MCF 10A (cell line): ENCODE results near the gene FAM227A. TPM values are rescaled to one million over a fixed set of nuclear protein-coding genes. Genes with fewer than 3 reads are reported as not detected.

Experiments used
- BruUV-seq: library from RNA; stranded (reverse); fragments of 400-500 nt; replicated peaks from 2 replicates; lab custom pipeline; 2021; lab: Mats Ljungman, UMichigan
- CTCF ChIA-PET: fragments of 300-600 bp; sonication (Branson Sonifier 250); formaldehyde crosslinking; extraction: SDS; loops from one replicate; lab custom pipeline; 2021; ENCODE audit warnings: antibody characterized with exemption, inconsistent platforms; lab: Yijun Ruan, JAX
- POLR2A ChIA-PET: fragments of 300-600, 350-650 bp; sonication (Branson Sonifier 250); formaldehyde crosslinking; extraction: SDS; loops from one replicate; lab custom pipeline; 2020; ENCODE audit warnings: antibody characterized with exemption, inconsistent platforms; lab: Yijun Ruan, JAX
- DNase-seq: peaks from one replicate; pipeline ENCODE4 v3.0.0-alpha.2; 2018; ENCODE audit not compliant: unreplicated experiment
- H3K27ac Mint-ChIP-seq: one replicate; pipeline ENCODE4 v1.8.0; 2022; ENCODE audit warnings: mild to moderate bottlenecking, low read depth, mixed read lengths; ENCODE audit not compliant: unreplicated experiment
- H3K27me3 Mint-ChIP-seq: one replicate; pipeline ENCODE4 v1.8.0; 2022; ENCODE audit warnings: mixed read lengths; ENCODE audit not compliant: insufficient read depth, unreplicated experiment
- H3K36me3 Mint-ChIP-seq: one replicate; pipeline ENCODE4 v1.8.0; 2022; ENCODE audit warnings: mild to moderate bottlenecking, moderate library complexity, mixed read lengths; ENCODE audit not compliant: insufficient read depth, unreplicated experiment
- H3K4me1 Mint-ChIP-seq: one replicate; pipeline ENCODE4 v1.8.0; 2022; ENCODE audit warnings: mixed read lengths; ENCODE audit not compliant: insufficient read depth, unreplicated experiment
- H3K4me3 Mint-ChIP-seq: one replicate; pipeline ENCODE4 v1.8.0; 2022; ENCODE audit warnings: mild to moderate bottlenecking, moderate library complexity, mixed read lengths; ENCODE audit not compliant: unreplicated experiment
- H3K9me3 Mint-ChIP-seq: one replicate; pipeline ENCODE4 v1.8.0; 2022; ENCODE audit warnings: mixed read lengths; ENCODE audit not compliant: unreplicated experiment
- intact Hi-C: fragments of 100-400 bp; cut with micrococcal nuclease; formaldehyde crosslinking; loops from 2 replicates; pipeline ENCODE4 v1.14.1; 2022
- total RNA-seq: library from RNA; stranded (reverse); gene quantifications from 2 replicates; pipeline ENCODE4 v1.2.3, GENCODE V29; 2022
- TF ChIP-seq, protein P1 (sequence below): fragments of 200-600 bp; IDR thresholded peaks from one replicate; pipeline ENCODE4 v1.8.0; 2022; ENCODE audit warnings: antibody characterized with exemption, mild to moderate bottlenecking; ENCODE audit not compliant: unreplicated experiment

FAM227A gene
- total RNA-seq, 1 experiment from 2014 or later, result 2.3 TPM

- Mint-ChIP-seq H3K36me3 (peaks cover 85% of the 10 kb centered on the region), H3K4me1 (peaks cover 5% of the 10 kb centered on the region), H3K27ac (no peak overlapping the region), H3K9me3 (no peaks in the 10 kb centered on the region), H3K27me3 (no peaks in the 10 kb centered on the region), H3K4me3 (no peak overlapping the region)
- TF ChIP-seq, protein P1, sequence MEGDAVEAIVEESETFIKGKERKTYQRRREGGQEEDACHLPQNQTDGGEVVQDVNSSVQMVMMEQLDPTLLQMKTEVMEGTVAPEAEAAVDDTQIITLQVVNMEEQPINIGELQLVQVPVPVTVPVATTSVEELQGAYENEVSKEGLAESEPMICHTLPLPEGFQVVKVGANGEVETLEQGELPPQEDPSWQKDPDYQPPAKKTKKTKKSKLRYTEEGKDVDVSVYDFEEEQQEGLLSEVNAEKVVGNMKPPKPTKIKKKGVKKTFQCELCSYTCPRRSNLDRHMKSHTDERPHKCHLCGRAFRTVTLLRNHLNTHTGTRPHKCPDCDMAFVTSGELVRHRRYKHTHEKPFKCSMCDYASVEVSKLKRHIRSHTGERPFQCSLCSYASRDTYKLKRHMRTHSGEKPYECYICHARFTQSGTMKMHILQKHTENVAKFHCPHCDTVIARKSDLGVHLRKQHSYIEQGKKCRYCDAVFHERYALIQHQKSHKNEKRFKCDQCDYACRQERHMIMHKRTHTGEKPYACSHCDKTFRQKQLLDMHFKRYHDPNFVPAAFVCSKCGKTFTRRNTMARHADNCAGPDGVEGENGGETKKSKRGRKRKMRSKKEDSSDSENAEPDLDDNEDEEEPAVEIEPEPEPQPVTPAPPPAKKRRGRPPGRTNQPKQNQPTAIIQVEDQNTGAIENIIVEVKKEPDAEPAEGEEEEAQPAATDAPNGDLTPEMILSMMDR, result no peak
- intact Hi-C loops, result no loop called here
- ChIA-PET POLR2A (interaction anchor here (6.0 kb wide), 1 partner anchor 11 kb away, joined by 223 read pairs; the partner anchor contains the start of gene JOSD1), CTCF (no interaction called here)
- DNase-seq, result no peak
- no TSS peak for BruUV-seq
Measured at GRCh38 chr22:38685761-38686160, 29.6 kb upstream of the FAM227A start.

DNA sequence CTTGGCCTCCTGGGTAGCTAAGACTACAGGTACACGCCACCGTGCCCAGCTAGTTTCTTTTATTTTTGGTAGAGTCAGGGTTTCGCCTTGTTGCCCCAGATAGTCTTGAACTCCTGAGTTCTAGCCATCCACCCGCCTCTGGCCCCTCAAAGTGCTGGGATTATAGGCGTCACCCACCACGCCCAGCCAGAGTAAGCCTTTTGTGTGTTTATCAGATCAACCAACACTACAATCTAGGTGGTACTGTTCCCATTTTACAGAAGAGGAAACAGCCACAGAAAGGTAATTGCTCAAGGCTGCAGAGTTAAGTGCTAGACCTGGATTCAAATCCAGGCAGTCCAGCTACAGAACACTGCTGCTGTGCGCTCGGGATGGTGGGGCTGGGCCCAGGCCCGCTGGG lies 28.7 kb upstream of the FAM227A start:
- Mint-ChIP-seq H3K9me3 (no peaks in the 10 kb centered on the region), H3K4me3 (no peak overlapping the region), H3K27me3 (no peaks in the 10 kb centered on the region), H3K4me1 (peaks cover 5% of the 10 kb centered on the region), H3K27ac (no peak overlapping the region), H3K36me3 (peaks cover 77% of the 10 kb centered on the region)
- POLR2A ChIA-PET, result interaction anchor here (4.2 to 6.0 kb wide), 2 partner anchors 12 to 21 kb away, joined by 85 to 223 read pairs; partner anchors contain the start of genes GTPBP1 and JOSD1
- TF ChIP-seq, protein P1, result no peak
- no TSS peak for BruUV-seq
- intact Hi-C loops, result no loop called here
- no peak for DNase-seq
- CTCF ChIA-PET, result interaction anchor here (4.6 kb wide), 1 partner anchor 13 kb away, joined by 40 read pairs; the partner anchor contains the start of gene JOSD1

DNA sequence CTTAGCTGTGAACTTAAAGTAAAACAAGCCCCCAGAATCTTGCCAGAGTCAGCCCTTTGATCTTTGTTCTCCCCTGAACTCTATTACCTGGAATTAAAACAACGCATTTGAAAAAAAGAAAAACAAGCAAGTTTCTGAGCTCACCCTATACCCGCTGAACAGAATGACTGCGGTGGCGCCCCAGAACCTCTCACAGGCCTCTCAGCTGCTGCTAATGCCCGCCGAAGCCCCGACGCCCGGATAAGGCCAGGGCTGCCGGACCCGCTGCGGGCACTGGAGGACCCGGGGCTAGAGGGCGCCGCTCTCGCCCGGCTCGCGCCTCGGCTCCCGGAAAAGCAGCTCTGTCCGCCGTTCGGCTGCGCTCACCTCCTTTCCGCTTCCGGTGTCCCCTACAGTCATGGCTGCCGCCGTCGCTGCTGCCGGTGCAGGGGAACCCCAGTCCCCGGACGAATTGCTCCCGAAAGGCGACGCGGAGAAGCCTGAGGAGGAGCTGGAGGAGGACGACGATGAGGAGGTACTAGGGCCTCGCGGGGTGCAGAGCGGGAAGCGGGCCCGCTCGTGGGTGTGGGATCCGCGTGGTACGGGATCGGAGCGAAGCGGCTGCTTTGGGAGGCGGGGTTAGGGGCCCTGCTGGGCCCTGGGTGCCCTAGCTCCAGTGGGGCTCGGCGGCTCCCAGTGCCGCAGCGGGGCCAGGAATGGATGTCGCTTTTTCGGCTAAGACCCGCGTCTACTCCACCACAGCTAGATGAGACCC lies 25.6 kb upstream of the FAM227A start, which contains the start of gene TOMM22:
TOMM22 (plus strand) TSS at position 376 of the 754 bp plus-strand sequence; CDS start at position 398, 22 bp downstream.
- Mint-ChIP-seq H3K9me3 (no peaks in the 10 kb centered on the region), H3K27ac (peak within 1 kb of the TSS; percentile 99), H3K4me3 (peak within 1 kb of the TSS; percentile 92), H3K36me3 (peaks cover 52% of the 10 kb centered on the region), H3K4me1 (peaks cover 5% of the 10 kb centered on the region), H3K27me3 (no peaks in the 10 kb centered on the region)
- ChIA-PET POLR2A (interaction anchor here (0.5 to 6.0 kb wide), 25 partner anchors 8 to 1140 kb away, joined by 3 to 223 read pairs (median 4); partner anchors contain the start of genes CBY1, FAM227A, GTPBP1 and JOSD1), CTCF (interaction anchor here (0.5 to 4.6 kb wide), 28 partner anchors 10 to 847 kb away, joined by 3 to 40 read pairs (median 4); partner anchors contain the start of genes CBY1, GTPBP1 and JOSD1)
- peak; percentile 83 for DNase-seq
- TF ChIP-seq, protein P1, result peak; percentile 39
- no TSS peak for BruUV-seq
- intact Hi-C loops, result no loop called here

- H3K4me3 Mint-ChIP-seq, result no peak overlapping the region
- H3K4me1 Mint-ChIP-seq, result no peaks in the 10 kb centered on the region
- ChIA-PET POLR2A (interaction anchor here (0.6 to 1.4 kb wide), 2 partner anchors 24 to 563 kb away, joined by 4 read pairs; no protein-coding TSS in a partner anchor), CTCF (no interaction called here)
- BruUV-seq, result no TSS peak
- peaks cover 18% of the 10 kb centered on the region for H3K36me3 Mint-ChIP-seq
- H3K9me3 Mint-ChIP-seq, result no peaks in the 10 kb centered on the region
- H3K27me3 Mint-ChIP-seq, result no peaks in the 10 kb centered on the region
- no peak for DNase-seq
- TF ChIP-seq, protein P1, result no peak
- intact Hi-C loops, result no loop called here
- H3K27ac Mint-ChIP-seq, result no peak overlapping the region
Measured at GRCh38 chr22:38675833-38676232, 19.6 kb upstream of the FAM227A start.
